Measurements from ENCODE around the gene TNNT3.
"Not testable (repeated sequence)": the region's sequence is repeated elsewhere in the genome, so short reads cannot be mapped to it uniquely, and the experiment has no call there.

TNNT3 gene

DNA sequence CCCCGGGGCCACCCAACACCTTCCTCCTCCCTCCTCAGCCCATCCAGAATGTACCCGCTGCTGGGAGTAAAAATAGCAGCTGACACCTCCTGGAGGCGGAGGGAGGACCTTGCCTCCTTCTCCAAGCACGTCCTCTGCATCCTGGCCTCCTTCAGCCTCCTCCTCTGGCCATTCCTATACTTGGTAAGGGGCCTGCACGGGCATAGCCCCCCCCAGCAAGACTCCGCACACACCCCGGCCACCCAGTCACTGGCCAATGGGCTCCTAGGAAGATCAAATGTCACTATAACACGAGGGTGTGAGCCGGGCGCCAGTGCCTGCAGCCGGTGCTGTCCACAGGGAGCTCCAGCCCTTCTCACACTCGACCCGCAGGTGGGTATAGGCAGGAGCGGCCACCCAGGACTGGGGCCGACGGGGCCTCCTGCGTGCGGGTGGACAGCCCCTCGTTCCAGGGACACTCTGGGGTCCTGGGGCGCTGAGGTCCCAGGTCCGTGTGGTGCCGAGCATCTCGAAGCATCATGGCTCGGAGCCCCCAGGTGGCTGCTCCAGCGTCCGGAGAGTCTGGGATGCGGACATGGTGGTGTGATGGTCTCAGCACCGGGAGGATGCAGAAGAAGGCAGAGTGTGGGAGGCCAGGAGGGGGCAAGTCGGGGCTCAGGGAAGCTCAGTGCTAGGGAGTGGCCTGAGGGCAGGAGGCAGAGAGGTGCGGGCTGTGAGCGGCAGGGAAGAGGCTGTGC, at the start of gene TNNT3:
TSS of gene TNNT3 (plus strand) at position 313 of the 737 bp plus-strand sequence. CDS start 3,172 bp downstream, outside the sequence.
- DNase-seq: no peak

DNA sequence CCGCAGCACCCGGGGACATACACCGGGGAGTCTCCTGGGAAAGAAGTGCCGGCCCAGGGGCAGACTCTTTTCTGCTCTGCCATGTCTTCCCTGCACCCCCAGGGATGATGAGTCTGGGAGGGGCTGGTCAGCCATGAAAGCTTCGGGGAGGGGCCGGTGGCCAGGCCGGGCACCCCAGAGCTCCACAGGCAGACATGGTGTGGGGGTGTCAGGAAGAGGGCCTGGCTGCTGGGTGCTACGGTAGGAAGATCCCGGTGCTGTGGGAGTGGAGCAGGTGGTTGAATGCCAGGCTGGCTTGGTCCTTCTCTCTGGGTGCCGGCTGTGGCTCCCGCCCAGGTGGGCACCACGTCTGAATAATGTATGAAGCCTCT, 49.2 kb upstream of the TNNT3 start:
- no peak for DNase-seq

DNA sequence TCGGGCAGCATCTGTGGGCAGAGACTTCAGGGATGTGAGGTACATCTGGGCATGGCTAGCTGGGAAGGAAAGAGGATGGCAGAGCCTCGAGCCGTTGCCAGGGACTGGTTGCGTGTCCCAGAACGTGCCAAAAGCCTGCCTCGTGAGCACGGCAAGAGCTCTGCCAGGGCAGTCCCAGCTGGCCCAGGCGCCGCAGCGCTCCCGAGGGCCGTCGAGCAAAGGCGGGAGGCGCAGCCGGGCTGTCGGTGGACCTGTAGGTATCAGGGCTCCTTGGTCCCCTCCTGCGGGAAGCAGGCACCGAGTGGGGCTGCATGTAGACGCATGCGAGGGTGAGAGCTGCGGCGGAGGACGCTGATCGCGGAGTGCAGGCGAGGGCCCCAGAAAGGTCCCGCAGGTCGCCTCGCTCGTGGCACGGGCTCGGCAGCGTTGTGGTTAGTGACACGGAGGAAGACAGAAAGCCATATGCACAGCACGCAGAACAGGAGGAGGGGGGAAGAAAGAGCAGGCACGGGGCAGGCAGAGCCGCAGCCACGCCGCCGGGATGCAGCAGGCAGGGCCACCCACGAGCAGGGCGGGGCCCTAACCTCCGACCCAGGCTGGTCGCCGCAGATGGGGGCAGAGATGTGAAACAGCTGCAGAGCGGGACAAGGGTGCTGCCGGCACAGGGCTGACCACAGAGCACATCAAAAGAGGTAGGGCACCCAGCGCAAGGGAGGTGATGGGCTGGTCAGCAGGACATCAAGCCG, 48.6 kb upstream of the TNNT3 start:
- DNase-seq: no peak

DNA sequence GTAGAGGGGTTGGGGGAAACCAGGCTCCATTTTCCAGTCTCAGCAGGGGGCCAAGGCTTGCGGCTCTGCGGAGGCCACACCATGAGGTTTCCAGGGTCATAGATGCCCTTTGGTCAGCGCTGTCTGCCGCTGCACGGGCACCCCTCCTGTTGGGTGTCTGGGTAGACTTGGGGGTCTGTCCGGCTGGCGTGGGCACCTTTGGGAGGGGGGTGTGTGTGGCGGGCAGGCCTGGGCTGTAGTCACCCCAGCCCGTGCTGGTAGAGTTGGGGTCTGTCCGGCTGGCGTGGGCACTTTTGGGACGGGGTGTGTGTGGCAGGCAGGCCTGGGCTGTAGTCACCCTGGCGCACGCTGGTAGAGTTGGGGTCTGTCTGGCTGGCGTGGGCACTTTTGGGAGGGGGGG, 48.0 kb upstream of the TNNT3 start:
- DNase-seq: no peak

DNA sequence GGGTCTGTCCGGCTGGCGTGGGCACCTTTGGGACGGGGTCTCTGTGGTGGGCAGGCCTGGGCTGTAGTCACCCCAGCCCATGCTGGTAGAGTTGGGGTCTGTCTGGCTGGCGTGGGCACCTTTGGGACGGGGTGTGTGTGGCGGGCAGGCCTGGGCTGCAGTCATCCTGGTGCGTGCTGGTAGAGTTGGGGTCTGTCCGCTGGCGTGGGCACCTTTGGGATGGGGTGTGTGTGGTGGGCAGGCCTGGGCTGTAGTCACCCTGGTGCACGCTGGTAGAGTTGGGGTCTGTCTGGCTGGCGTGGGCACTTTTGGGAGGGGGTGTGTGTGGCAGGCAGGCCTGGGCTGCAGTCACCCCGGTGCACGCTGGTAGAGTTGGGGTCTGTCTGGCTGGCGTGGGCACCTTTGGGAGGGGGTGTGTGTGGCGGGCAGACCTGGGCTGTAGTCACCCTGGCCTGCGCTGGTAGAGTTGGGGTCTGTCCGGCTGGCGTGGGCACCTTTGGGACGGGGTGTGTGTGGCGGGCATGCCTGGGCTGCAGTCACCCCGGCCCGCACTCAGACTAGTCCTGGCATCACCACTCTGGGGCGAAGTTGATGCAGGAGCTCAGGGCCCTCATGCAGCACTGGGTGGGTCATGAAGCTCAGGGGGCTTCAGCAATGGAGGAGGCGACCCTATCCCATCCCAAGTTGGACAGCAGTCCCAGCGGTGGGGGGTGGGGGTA, 47.1 kb upstream of the TNNT3 start:
- DNase-seq: no peak

DNA sequence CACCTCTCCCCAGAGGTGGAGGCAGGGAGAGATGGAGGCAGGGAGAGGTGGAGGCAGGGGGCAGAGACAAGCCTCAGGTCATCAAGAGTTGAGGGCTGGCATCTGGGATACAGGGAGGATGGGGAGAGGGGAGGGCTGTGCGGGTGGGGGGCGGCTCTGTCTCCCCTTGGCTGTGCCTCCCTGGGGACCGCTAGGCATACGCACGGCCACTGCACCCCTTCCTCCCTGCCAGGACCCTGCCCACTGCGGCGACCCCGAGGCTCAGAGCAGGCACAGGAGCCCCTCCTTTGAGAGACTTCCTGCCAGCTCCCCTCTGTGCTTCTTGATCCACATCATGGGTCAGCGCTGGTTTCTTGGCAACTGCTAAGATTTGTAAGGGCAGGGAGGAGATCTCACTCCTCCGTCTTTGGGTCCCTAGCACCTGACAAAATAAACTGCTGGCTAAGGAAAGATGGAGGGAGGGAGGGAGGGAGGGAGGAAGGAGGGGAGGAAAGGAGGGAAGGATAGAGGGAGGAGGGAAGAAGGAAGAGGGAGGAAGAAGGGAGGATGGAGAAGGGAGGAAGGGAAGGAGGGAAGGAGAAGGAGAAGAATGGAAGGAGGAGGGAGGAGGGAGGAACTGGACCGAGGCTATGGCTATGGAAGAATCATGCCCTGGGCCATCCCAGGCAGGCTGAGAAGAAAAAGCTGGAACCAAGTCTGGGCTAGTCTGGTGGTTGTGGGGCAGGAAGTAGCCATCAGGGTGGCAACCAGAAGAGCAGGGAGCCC, 46.3 kb upstream of the TNNT3 start:
- no peak for DNase-seq

DNA sequence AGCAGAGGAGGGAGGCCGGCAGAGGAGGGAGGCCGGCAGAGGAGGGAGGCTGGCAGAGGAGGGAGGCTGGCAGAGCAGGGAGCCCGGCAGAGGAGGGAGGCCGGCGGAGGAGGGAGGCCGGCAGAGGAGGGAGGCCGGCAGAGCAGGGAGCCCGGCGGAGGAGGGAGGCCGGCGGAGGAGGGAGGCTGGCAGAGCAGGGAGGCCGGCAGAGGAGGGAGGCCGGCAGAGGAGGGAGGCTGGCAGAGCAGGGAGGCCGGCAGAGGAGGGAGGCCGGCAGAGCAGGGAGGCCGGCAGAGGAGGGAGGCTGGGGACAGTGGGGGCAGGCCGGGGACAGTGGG, 45.7 kb upstream of the TNNT3 start:
- DNase-seq: not testable (repeated sequence)

DNA sequence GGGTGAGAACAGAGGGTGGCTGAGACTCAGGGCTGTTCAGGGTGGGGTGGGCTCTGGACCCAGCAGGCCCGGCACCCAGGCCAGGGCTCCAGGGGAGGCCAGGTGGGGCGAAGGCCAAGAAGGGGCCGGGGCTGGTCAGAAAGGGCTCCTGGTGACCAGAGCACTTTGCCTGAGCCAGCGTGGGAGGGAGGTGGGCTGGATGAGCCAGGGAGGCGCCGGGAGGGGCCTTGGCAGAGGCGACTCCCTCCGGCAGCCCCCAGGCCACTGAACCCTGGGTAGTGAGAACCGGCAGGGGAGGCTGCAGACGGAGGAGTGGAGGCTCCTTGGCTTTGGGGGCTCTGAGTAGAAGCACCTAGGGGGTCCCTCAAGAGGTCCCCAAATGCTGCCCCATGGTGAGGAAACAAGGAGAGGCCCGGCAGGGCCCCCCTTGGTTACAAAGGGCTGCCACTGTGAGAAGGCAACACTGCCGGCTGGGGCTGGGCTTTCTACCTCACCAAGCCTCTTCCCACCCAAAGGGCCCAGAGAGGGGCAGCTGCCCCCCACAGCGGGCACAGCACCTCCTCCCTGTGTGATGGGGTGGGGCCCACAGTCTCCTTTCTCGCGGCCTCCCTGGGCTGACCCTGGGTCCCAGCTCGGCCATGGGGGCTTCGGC, 44.9 kb upstream of the TNNT3 start:
- not testable (repeated sequence) for DNase-seq

DNA sequence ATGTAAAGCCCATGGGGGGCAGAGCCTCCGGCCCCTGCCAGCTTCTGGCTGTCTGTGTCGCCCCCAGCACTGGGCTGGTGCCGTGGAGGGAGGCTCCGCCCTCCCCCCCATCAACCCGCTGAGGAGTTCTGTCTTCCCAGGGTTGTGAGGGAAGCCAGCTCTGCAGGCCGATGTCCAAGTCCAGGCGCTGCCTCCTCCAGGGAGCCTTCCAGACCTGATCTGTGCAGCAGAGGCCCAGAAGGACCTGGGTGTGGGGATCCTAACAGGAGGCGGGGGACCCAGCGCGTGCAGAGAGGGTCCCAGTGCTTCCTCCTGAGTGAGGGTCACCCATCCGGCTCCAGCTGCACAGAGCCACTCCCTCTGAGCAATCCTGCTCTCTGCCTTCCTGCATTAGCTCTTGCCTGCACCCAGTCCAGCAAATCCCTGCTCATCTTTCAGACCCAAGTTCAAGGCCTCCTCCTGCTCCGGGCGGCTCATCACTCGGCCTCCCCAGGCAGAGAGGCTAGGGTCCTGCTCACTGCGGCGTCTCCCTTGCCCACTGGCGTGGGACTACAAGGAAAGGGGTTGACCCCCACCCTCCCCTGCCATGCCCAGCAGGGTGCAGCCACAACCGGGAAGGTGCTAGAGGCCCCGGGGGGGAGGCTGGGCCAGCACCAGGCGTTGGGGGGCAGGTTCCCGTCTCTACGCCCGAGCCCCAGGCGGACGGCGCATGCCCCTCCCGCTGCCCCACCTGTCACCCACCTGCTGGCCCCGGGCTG, 44.2 kb upstream of the TNNT3 start:
- DNase-seq: no peak

DNA sequence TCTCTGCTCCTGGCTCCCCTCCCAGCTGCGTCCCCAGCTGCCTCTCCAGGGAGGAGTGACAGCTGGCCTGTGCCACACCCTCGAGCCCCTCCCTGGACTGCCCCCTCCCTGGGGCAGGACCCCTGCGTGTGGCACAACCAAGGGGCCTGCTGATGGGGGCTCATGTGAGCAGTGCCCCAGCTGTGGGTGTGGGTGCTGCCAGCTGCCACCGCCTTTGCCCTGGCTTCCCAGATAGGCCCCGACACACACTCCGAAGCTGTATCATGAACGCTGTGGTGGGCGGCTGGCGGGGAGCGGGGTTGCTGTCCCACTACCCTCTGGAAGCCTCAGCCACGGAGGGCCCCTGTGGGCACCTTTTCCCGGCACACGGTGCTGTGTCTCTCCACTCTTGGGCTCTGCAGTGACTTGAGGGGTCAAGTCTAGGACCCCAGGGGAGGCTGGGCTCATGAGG, 43.6 kb upstream of the TNNT3 start:
- not testable (repeated sequence) for DNase-seq

DNA sequence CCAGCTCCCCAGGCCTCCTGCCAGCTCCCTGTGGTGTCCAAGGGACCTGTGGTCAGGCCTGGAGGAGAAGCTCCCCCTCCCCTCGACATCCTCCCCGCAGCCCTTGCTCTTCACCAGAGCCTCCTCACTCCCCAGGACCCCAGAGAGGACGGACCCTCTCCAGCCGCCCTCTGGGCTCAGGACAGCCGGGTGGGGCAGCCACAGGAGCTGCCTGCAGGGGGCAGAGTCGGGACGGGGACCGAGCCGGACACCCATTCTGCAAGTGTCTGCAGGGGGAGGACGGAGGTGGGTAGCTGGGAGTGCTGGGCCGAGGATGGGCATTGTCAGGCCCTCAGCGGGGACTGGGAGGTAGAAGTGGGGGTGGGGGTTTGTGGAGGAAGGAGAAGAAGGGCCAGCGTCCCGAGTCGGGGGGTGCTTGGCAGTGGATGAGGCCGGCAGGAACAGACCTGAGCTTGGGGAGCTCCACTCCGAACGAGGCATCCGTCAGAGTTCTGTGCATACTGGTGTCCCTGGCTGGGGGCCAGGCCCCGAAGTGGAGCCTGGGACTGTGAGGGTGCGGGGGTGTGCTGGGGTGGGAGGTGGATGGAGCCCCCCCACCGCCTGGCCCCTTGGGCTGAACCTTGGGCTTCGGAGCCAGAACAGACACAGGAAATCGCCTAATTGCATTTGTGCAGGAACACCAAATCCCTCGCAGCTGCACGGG, 43.0 kb upstream of the TNNT3 start:
- DNase-seq: no peak

DNA sequence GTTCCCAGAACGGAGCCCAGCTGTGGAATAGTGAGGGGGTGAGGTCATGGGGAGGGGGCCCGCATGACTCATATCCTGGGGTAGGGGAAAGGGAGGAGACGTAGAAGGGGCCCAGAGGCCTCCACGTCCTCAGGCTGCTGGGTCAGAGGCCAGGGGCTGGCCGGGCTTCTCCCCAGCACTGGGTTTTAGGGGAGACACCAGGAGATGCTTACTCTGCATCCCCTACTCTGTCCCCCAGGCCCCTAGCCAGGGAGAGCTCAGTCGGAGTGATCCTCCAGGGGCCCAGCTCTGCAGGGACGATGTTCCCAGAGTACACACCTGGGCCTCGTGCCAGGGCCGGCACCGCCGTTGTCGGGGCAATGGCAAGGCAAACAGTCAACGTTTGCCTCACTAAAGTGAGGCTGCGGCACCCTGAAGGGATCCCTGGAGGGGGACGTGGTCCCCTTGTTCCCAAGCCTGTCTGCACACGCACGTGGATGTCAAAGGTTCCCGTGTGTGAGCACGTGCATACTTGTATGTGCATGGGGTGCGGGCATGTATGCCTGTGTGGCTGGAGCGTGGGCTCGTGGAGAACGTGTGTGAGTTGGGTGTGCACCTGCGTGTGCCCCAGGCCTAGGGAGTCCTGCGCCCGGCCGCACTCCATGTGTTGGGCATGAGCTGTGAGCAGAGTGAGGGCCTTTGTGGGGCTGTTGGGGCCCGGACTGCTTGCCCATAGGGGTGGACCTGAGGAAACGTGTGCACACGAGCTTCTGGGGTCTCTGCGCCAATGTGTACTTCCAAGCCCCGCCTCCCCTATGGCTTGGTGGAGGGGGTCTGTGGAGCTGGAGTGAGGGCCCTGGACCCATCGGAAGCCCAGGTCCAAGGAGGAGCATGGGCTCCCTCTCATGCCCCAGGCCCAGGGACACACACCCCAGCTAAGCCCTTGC, 42.0 kb upstream of the TNNT3 start:
- DNase-seq: no peak

DNA sequence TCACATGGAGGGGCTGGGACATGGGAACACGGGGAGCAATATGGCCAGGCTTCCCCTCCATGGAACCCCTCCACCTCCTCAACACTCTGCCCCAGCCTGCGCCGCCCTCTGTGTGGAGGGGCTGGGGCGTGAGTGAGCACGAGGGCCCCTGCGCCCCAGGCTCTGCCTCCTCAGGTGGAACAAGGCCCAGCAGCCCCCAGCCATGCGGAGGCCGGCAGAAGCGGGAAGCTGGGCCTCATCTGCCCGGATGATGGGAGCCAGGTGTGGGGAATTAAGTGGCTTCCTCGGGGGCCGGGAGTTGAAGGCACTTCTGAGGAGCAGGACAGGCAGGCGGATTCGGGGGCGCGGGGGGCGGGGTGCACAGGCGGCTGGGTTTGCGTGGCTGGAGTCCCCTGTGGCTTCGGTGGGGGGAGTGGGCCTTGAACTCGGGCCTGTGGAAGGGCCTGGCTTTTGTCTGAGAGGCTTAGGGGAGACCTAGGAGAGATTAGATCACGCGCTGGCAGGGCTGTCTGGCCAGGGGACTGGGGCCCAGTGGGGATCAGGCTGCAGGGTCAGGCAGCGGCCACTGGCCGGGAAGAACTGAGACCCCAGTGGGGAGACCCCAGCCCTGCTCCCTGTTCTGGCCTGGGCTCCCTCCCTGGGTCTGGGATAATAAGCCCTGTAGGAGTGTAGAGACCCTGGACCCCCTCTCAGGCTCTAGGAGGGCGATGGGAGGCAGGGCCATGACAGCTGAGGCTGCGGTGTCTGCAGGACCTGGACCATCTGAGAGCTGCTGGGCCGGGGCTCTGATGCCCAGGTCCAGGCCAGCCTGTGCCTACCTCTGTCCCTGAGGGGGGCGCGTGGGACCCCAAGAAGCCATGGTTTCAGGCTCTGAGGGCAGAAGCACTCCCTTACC, 41.1 kb upstream of the TNNT3 start:
- no peak for DNase-seq

DNA sequence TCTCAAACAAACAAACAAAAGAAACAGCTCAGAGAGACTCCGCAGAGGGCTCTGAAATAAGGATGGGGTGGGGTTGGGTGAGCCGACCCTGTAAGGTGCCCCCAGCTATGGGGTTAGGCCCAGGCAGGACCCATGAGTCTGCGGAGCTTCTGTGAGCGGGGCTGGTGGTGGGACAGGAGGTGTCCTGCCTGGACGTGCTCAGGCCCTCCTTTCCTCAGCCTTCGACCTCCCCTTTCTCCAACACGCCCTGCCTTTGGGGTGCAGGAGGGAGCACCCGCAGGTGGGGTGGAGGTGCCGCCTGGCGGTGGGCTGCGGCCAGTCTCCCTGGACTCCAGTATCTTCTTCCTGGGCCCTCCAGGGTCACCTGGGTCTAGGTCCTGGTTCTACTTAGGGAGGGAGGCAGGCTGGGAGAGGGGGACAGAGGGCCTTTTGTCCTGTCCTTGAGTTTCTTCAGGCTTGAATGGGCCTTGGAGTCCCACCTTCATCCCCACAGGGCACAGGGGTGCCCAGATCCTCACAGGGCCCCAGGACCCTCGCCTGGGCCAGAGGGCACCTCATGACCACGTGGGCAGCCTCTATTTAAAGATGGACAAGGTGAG, 40.1 kb upstream of the TNNT3 start:
- no peak for DNase-seq

DNA sequence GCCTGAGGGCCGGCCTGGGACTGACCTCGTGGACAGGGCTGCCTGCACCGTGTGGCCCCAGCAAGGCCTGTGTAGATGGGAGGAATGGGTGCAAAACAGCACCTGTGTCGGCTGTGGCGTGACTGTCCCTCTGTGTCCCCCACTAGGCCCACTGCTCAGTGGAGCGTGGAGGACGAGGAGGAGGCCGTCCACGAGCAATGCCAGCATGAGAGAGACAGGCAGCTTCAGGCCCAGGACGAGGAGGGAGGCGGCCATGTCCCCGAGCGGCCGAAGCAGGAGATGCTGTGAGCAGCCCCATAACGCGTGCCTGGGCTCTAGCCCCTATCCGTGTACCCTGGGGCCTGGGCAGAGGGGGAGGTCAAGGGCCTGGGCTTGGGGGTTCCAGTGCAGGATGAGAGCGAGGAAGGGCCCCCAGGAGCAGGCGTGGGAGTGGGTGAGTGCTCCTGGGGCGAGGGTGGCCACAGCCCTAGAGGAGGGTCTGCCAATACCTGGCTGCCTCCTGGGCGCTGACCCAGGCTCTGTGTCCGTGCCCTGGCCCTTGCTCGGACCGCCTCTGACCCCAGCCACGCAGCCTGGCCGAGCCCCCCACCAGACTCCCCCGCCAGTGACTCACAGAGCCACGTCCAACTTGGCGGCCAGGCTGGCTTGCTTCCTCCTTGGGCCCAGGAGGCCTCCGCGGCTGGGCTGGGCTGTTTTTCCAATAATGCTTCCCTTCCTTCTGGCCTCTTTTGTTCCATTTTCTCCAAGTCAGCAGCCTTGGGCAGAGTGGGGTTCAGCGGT, 39.4 kb upstream of the TNNT3 start:
- DNase-seq: no peak

DNA sequence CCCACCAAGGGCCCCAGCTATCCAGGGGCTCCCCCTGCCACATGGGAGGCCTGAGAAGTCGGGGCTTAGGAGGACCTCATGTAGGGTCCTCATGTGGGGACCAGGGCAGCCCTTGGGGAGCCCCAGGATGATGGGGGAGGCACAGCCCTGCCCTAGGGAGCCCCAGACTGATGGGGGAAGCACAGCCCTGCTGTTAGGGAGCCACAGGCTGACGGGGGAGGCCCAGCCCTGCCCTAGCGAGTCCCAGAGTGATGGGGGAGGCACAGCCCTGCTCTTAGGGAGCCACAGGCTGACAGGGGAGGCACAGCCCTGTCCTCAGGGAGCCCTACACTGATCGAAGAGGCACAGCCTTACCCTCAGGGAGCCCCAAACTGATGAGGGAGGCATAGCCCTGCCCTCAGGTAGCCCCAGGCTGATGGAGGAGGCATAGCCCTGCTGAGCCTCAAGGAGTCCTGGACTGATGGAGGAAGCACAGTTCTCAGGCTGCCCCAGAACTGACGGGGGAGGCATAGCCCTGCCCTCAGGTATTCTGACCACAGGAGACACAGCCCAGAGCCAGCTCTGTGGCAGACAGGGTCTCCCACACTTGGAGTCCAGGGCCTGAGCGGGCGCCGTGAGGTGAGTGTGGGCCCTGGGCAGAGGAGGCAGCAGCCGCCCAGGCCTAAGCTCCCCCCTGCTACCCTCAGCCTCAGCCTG, 38.6 kb upstream of the TNNT3 start:
- no peak for DNase-seq
